HepG2 (cell line): Measurements from ENCODE around the gene TMEM97. TPM values are rescaled to one million over a fixed set of nuclear protein-coding genes. Genes with fewer than 3 reads are reported as not detected.

ENCODE experiments used
- DNMT1 ChIP-seq: sonication (generic); formaldehyde crosslinking; IDR thresholded peaks from 2 replicates; pipeline ENCODE4 v1.5.1; 2020; ENCODE audit warnings: mild to moderate bottlenecking, missing genetic modification reagents
- DZIP1 ChIP-seq: sonication (generic); formaldehyde crosslinking; IDR thresholded peaks from 2 replicates; pipeline ENCODE4 v1.5.0; 2020; ENCODE audit warnings: mild to moderate bottlenecking, missing genetic modification reagents
- FOXO1 ChIP-seq: sonication (generic); formaldehyde crosslinking; IDR thresholded peaks from 2 replicates; pipeline ENCODE4 v1.4.0; 2020; ENCODE audit warnings: missing genetic modification reagents
- HMG20B ChIP-seq: conservative IDR thresholded peaks from 2 replicates; pipeline ENCODE4 v1.6.1; 2016; ENCODE audit warnings: missing genetic modification reagents, missing compliant biosample characterization
- JDP2 ChIP-seq: sonication (generic); formaldehyde crosslinking; IDR thresholded peaks from 2 replicates; pipeline ENCODE4 v1.8.1; 2022; ENCODE audit warnings: missing genetic modification reagents, borderline replicate concordance
- NR1H2 ChIP-seq: sonication (generic); formaldehyde crosslinking; IDR thresholded peaks from 2 replicates; pipeline ENCODE4 v1.8.1; 2022; ENCODE audit warnings: low read depth, missing genetic modification reagents, borderline replicate concordance
- PRMT3 ChIP-seq: sonication (generic); formaldehyde crosslinking; IDR thresholded peaks from 2 replicates; pipeline ENCODE4 v1.8.1; 2022; ENCODE audit warnings: low read depth, mild to moderate bottlenecking, moderate library complexity, missing genetic modification reagents, borderline replicate concordance
- SOX6 ChIP-seq, 2 experiments: fragments of 450-650 bp in 1 of 2; sonication (generic) in 1 of 2; formaldehyde crosslinking in 1 of 2; IDR thresholded peaks; 2 replicates each; pipeline versions ENCODE4 v1.4.0 to v1.6.1; 2017 to 2020; ENCODE audit warnings: antibody characterized with exemption in 1 of 2, mild to moderate bottlenecking in 1 of 2, missing genetic modification reagents in 1 of 2
- ZBTB42 ChIP-seq: sonication (generic); formaldehyde crosslinking; IDR thresholded peaks from 2 replicates; pipeline ENCODE4 v1.5.0; 2020; ENCODE audit warnings: mild to moderate bottlenecking, missing genetic modification reagents
- ZNF180 ChIP-seq: sonication (generic); formaldehyde crosslinking; IDR thresholded peaks from 2 replicates; pipeline ENCODE4 v1.4.0; 2020; ENCODE audit warnings: low read depth, missing genetic modification reagents, borderline replicate concordance
- ZNF431 ChIP-seq: sonication (generic); formaldehyde crosslinking; IDR thresholded peaks from 2 replicates; pipeline ENCODE4 v1.9.0; 2022; ENCODE audit warnings: missing genetic modification reagents, low read depth, mild to moderate bottlenecking, borderline replicate concordance
- ZNF550 ChIP-seq: sonication (generic); formaldehyde crosslinking; IDR thresholded peaks from 2 replicates; pipeline ENCODE4 v1.4.0; 2020; ENCODE audit warnings: mild to moderate bottlenecking, missing genetic modification reagents, borderline replicate concordance
- ZNF639 ChIP-seq: conservative IDR thresholded peaks from 2 replicates; pipeline ENCODE4 v1.6.1; 2018; ENCODE audit warnings: missing genetic modification reagents
- ZNF678 ChIP-seq: sonication (generic); formaldehyde crosslinking; IDR thresholded peaks from 2 replicates; pipeline ENCODE4 v1.4.0; 2020; ENCODE audit warnings: mild to moderate bottlenecking, missing genetic modification reagents
- ZNF687 ChIP-seq: sonication (generic); formaldehyde crosslinking; IDR thresholded peaks from 2 replicates; pipeline ENCODE4 v1.5.1; 2020; ENCODE audit warnings: mild to moderate bottlenecking, missing genetic modification reagents, moderate library complexity
- polyA plus RNA-seq, 8 experiments: library from polyadenylated mRNA; depleted of rRNA in 3 of 8; stranded (reverse) in 7 of 8; unstranded in 1 of 8; fragments of >200 nt; fragmentation: Illumina TruSeq in 4 of 8; extraction: Trizol in 4 of 8; gene quantifications; 2 replicates each; pipeline versions ENCODE4 v1.2.1 to v1.2.3, GENCODE V29; 2011 to 2016; ENCODE audit warnings: low read depth in 4 of 8, missing spikeins in 1 of 8, mixed read lengths in 1 of 8; ENCODE audit not compliant: insufficient read depth in 1 of 8
- total RNA-seq, 5 experiments: library from RNA; depleted of rRNA; stranded (reverse); fragments of >200 nt; fragmentation: Illumina TruSeq; extraction: Trizol; gene quantifications; 2 replicates each; pipeline ENCODE4 v1.2.3, GENCODE V29; 2016; ENCODE audit warnings: low read depth in 1 of 5

TMEM97 gene
- total and polyA plus RNA-seq, 2 of the 13 experiments (the other 11 are each of a cell fraction or from before 2014, with no cell fraction given): 69.6 to 137 TPM

- TF ChIP-seq ZNF687 (CRISPR knock-in tag) (peak; percentile 88), SOX6 (IDR thresholded peaks at IDR 0.05) (no peak), SOX6 (CRISPR knock-in tag; IDR thresholded peaks at IDR 0.05) (0 out of 2 replicates have a peak, but pooled peaks have one; percentile 50), NR1H2 (CRISPR knock-in tag) (peak; percentile 62; the same call in 1 of the 2 replicates), DZIP1 (CRISPR knock-in tag) (no peak), ZBTB42 (CRISPR knock-in tag) (no peak), FOXO1 (CRISPR knock-in tag) (peak; percentile 76), HMG20B (CRISPR knock-in tag) (no peak), ZNF550 (CRISPR knock-in tag) (no peak), PRMT3 (no peak), DNMT1 (CRISPR knock-in tag) (no peak), ZNF431 (CRISPR knock-in tag) (no peak), JDP2 (CRISPR knock-in tag) (no peak), ZNF180 (CRISPR knock-in tag) (no peak), ZNF639 (CRISPR knock-in tag) (peak; percentile 81; the same call in 1 of the 2 replicates), ZNF678 (CRISPR knock-in tag) (no peak)
These were observed 38.3 kb downstream of the TMEM97 start, which contains the start of gene POLDIP2 (continued) for GRCh38 chr17:28357061-28357900.
